H1 (cell line): ENCODE results near the gene ITPKC. TPM values are rescaled to one million over a fixed set of nuclear protein-coding genes. Genes with fewer than 3 reads are reported as not detected.

ENCODE experiments used
- CTCF ChIA-PET: fragments of 300-600 bp; sonication (Branson Sonifier 250); formaldehyde crosslinking; loops from one replicate; lab custom pipeline; 2021; ENCODE audit not compliant: partially characterized antibody; lab: Charles Lee
- POLR2A ChIA-PET: fragments of 300-600 bp; sonication (Branson Sonifier 250); formaldehyde crosslinking; loops from one replicate; lab custom pipeline; 2021; ENCODE audit warnings: inconsistent platforms; ENCODE audit not compliant: partially characterized antibody; lab: Charles Lee
- DNase-seq, 2 experiments: peaks; one replicate each; pipeline versions ENCODE4 v3.0.0 to v3.0.0-alpha.2; 2010 to 2022; ENCODE audit warnings: low spot score in 2 of 2, low read depth in 1 of 2, mixed read lengths in 1 of 2
- FAIRE-seq: peaks from 2 replicates; lab custom pipeline; 2011; peaks lifted over from hg19 to GRCh38; lab: Jason Lieb, UNC
- H2AFZ ChIP-seq: 2 replicates; pipeline ENCODE4 v1.8.1; 2012; ENCODE audit warnings: low read length, inconsistent platforms
- H2AK5ac ChIP-seq: 2 replicates; pipeline ENCODE4 v1.6.1; 2013; ENCODE audit warnings: low read depth, low read length
- H2BK120ac ChIP-seq: replicated peaks from 2 replicates; pipeline ENCODE3; 2013; ENCODE audit warnings: low read depth, low read length, inconsistent platforms
- H2BK12ac ChIP-seq: 2 replicates; pipeline ENCODE4 v1.6.1; 2013; ENCODE audit warnings: low read depth, low read length
- H2BK15ac ChIP-seq: 2 replicates; pipeline ENCODE4 v1.6.1; 2013; ENCODE audit warnings: low read length
- H2BK20ac ChIP-seq: 2 replicates; pipeline ENCODE4 v1.6.1; 2013; ENCODE audit warnings: low read length
- H2BK5ac ChIP-seq: 2 replicates; pipeline ENCODE4 v1.6.1; 2013; ENCODE audit warnings: low read depth, low read length
- H3K14ac ChIP-seq: 2 replicates; pipeline ENCODE4 v1.6.1; 2013; ENCODE audit warnings: inconsistent platforms; ENCODE audit not compliant: insufficient read length
- H3K18ac ChIP-seq: 2 replicates; pipeline ENCODE4 v1.6.1; 2013; ENCODE audit warnings: low read length; ENCODE audit errors: extremely low read depth
- H3K23ac ChIP-seq: 2 replicates; pipeline ENCODE4 v1.6.1; 2013; ENCODE audit warnings: inconsistent platforms; ENCODE audit not compliant: insufficient read length
- H3K23me2 ChIP-seq: 2 replicates; pipeline ENCODE4 v1.6.1; 2013; ENCODE audit warnings: low read depth, low read length
- H3K27ac ChIP-seq: 2 replicates; pipeline ENCODE4 v1.6.1; 2011; ENCODE audit warnings: low read depth, low read length, inconsistent platforms
- H3K27me3 ChIP-seq, 4 experiments: replicated peaks in 1 of 4; 1 replicate in 1 of 4; 2 replicates in 3 of 4; pipeline versions ENCODE4 v1.6.1 to v1.8.1; 2011 to 2013; ENCODE audit warnings: low read length in 3 of 4, mild to moderate bottlenecking in 3 of 4, inconsistent platforms in 2 of 4, mixed read lengths in 2 of 4, moderate library complexity in 1 of 4; ENCODE audit not compliant: control insufficient read depth in 3 of 4, insufficient read depth in 3 of 4; ENCODE audit errors: extremely low read depth in 1 of 4
- H3K36me3 ChIP-seq, 4 experiments: 2 replicates each; pipeline versions ENCODE4 v1.6.1 to v1.8.1; 2011 to 2013; ENCODE audit warnings: mild to moderate bottlenecking in 4 of 4, low read length in 3 of 4, moderate library complexity in 2 of 4, control low read depth in 1 of 4, inconsistent platforms in 1 of 4; ENCODE audit not compliant: insufficient read depth in 4 of 4, control insufficient read depth in 2 of 4
- H3K4ac ChIP-seq: replicated peaks from 2 replicates; pipeline ENCODE3; 2013; ENCODE audit warnings: low read length, low read depth, mixed read lengths, inconsistent platforms; ENCODE audit not compliant: insufficient read length
- H3K4me1 ChIP-seq, 4 experiments: replicated peaks in 1 of 4; 1 replicate in 1 of 4; 2 replicates in 3 of 4; pipeline versions ENCODE4 v1.6.1 to v1.8.1; 2011 to 2013; ENCODE audit warnings: low read length in 3 of 4, inconsistent platforms in 2 of 4, mixed read lengths in 1 of 4; ENCODE audit not compliant: insufficient read depth in 4 of 4, control insufficient read depth in 3 of 4
- H3K4me2 ChIP-seq, 2 experiments: 2 replicates each; pipeline versions ENCODE4 v1.6.1 to v1.8.1; 2011 to 2013; ENCODE audit warnings: low read depth in 2 of 2, low read length in 2 of 2, control low read depth in 1 of 2, inconsistent platforms in 1 of 2, mild to moderate bottlenecking in 1 of 2; ENCODE audit not compliant: insufficient read depth in 1 of 2
- H3K4me3 ChIP-seq, 4 experiments: fragments of 200-600, 300-600 bp in 1 of 4; sonication (generic), shearing (Covaris generic), sonication (Bioruptor Twin) in 1 of 4; 2 replicates each; pipeline versions ENCODE4 v1.5.1 to v1.8.1; 2011 to 2016; ENCODE audit warnings: low read length in 4 of 4, low read depth in 3 of 4, control low read depth in 2 of 4, inconsistent platforms in 2 of 4, mild to moderate bottlenecking in 2 of 4, mixed read lengths in 1 of 4, moderate library complexity in 1 of 4; ENCODE audit not compliant: insufficient read depth in 2 of 4; ENCODE audit errors: extremely low read depth in 1 of 4
- H3K56ac ChIP-seq: replicated peaks from 2 replicates; pipeline ENCODE3; 2013; ENCODE audit warnings: low read depth, mild to moderate bottlenecking, mixed read lengths, low read length, inconsistent platforms; ENCODE audit not compliant: insufficient read length
- H3K79me1 ChIP-seq: 2 replicates; pipeline ENCODE4 v1.6.1; 2013; ENCODE audit warnings: low read depth, low read length, control low read depth
- H3K79me2 ChIP-seq, 2 experiments: 2 replicates each; pipeline versions ENCODE4 v1.6.1 to v1.8.1; 2012 to 2013; ENCODE audit warnings: low read length in 2 of 2, mild to moderate bottlenecking in 2 of 2, inconsistent platforms in 1 of 2; ENCODE audit not compliant: insufficient read depth in 2 of 2, control insufficient read depth in 1 of 2
- H3K9ac ChIP-seq, 4 experiments: replicated peaks in 1 of 4; 1 replicate in 1 of 4; 2 replicates in 3 of 4; pipeline versions ENCODE4 v1.6.1 to v1.8.1; 2011 to 2013; ENCODE audit warnings: low read depth in 3 of 4, low read length in 3 of 4, control low read depth in 2 of 4, mild to moderate bottlenecking in 2 of 4, moderate library complexity in 2 of 4, inconsistent platforms in 1 of 4; ENCODE audit errors: extremely low read depth in 1 of 4
- H3K9me3 ChIP-seq, 2 experiments: 2 replicates each; pipeline versions ENCODE4 v1.6.1 to v1.8.1; 2012 to 2013; ENCODE audit warnings: mild to moderate bottlenecking in 2 of 2, moderate library complexity in 2 of 2, control low read depth in 1 of 2, inconsistent platforms in 1 of 2, low read depth in 1 of 2, low read length in 1 of 2, mixed read lengths in 1 of 2; ENCODE audit not compliant: insufficient read depth in 2 of 2
- H4K20me1 ChIP-seq, 2 experiments: replicated peaks in 1 of 2; 2 replicates each; pipeline versions ENCODE3 to v1.8.1; 2011 to 2013; ENCODE audit warnings: inconsistent platforms in 2 of 2, low read length in 2 of 2, mild to moderate bottlenecking in 1 of 2; ENCODE audit not compliant: insufficient read depth in 2 of 2, control insufficient read depth in 1 of 2
- H4K5ac ChIP-seq: 2 replicates; pipeline ENCODE4 v1.6.1; 2013; ENCODE audit warnings: low read length, low read depth, mixed read lengths, inconsistent platforms; ENCODE audit not compliant: insufficient read length
- H4K8ac ChIP-seq: 2 replicates; pipeline ENCODE4 v1.8.0; 2013; ENCODE audit warnings: mild to moderate bottlenecking, moderate library complexity, low read length, inconsistent platforms; ENCODE audit not compliant: insufficient read depth; ENCODE audit errors: extremely low read depth
- H4K91ac ChIP-seq: replicated peaks from 2 replicates; pipeline ENCODE3; 2013; ENCODE audit warnings: low read length, mixed read lengths, inconsistent platforms; ENCODE audit not compliant: insufficient read length
- ATF3 ChIP-seq: IDR thresholded peaks from 2 replicates; pipeline ENCODE4 v1.6.1; 2011; ENCODE audit warnings: low read depth, mild to moderate bottlenecking, low read length; ENCODE audit not compliant: insufficient read depth
- BACH1 ChIP-seq: IDR thresholded peaks from 2 replicates; pipeline ENCODE4 v1.6.1; 2012; ENCODE audit warnings: low read length, improper control_type of control experiment
- CBX5 ChIP-seq: fragments of 300-800, 300-1000 bp; sonication (generic); IDR thresholded peaks from 2 replicates; pipeline ENCODE4 v1.7.1; 2016; ENCODE audit warnings: antibody characterized with exemption, low read length, low read depth
- EP300 ChIP-seq, 2 experiments: IDR thresholded peaks; 1 replicate in 1 of 2; 2 replicates in 1 of 2; pipeline ENCODE4 v1.6.1; 2011 to 2012; ENCODE audit warnings: low read depth in 2 of 2, low read length in 2 of 2, mild to moderate bottlenecking in 2 of 2, borderline replicate concordance in 1 of 2, inconsistent platforms in 1 of 2, moderate library complexity in 1 of 2
- FOSL1 ChIP-seq: IDR thresholded peaks from 2 replicates; pipeline ENCODE4 v1.6.1; 2011; ENCODE audit warnings: mild to moderate bottlenecking, low read depth, low read length, moderate library complexity; ENCODE audit not compliant: insufficient read depth
- HDAC2 ChIP-seq, 2 experiments: fragments of 300-600 bp in 1 of 2; sonication (generic) in 1 of 2; IDR thresholded peaks; 2 replicates each; pipeline ENCODE4 v1.6.1; 2011 to 2012; ENCODE audit warnings: low read depth in 2 of 2, low read length in 2 of 2, mild to moderate bottlenecking in 2 of 2, moderate library complexity in 2 of 2, borderline replicate concordance in 1 of 2, inconsistent platforms in 1 of 2
- KDM4A ChIP-seq: IDR thresholded peaks from one replicate; pipeline ENCODE4 v1.7.1; 2012; ENCODE audit warnings: low read depth, mild to moderate bottlenecking, moderate library complexity, low read length, inconsistent platforms; ENCODE audit not compliant: severe bottlenecking
- POLR2A ChIP-seq, 2 experiments: IDR thresholded peaks; 1 replicate in 1 of 2; 2 replicates in 1 of 2; pipeline ENCODE4 v1.6.1; 2011; ENCODE audit warnings: low read depth in 2 of 2, low read length in 2 of 2, mild to moderate bottlenecking in 2 of 2; ENCODE audit errors: control extremely low read depth in 1 of 2
- POU5F1 ChIP-seq: IDR thresholded peaks from 2 replicates; pipeline ENCODE4 v1.6.1; 2011; ENCODE audit warnings: low read depth, mild to moderate bottlenecking, low read length, moderate library complexity
- RXRA ChIP-seq: IDR thresholded peaks from 2 replicates; pipeline ENCODE4 v1.6.1; 2011; ENCODE audit warnings: low read depth, mild to moderate bottlenecking, low read length, moderate library complexity; ENCODE audit not compliant: insufficient read depth
- TCF12 ChIP-seq: IDR thresholded peaks from 2 replicates; pipeline ENCODE4 v1.6.1; 2011; ENCODE audit warnings: low read depth, mild to moderate bottlenecking, low read length
- WGBS, 2 experiments: shearing (Covaris generic) in 1 of 2; methylation state at CpG; one replicate each; pipeline versions ENCODE4 v1.1.6 to v1.1.7; 2013 to 2015; ENCODE audit warnings: low lambda C conversion rate in 2 of 2, mixed read lengths in 2 of 2, inconsistent platforms in 1 of 2, low coverage in 1 of 2, missing lambda C conversion rate in 1 of 2; ENCODE audit not compliant: insufficient replicate concordance in 2 of 2, insufficient coverage in 1 of 2, insufficient read length in 1 of 2; ENCODE audit errors: extremely low coverage in 1 of 2, missing lambda C conversion rate in 1 of 2; 5-methylcytosine and 5-hydroxymethylcytosine counted together
- polyA plus RNA-seq, 7 experiments: library from polyadenylated mRNA; depleted of rRNA in 3 of 7; stranded (reverse) in 5 of 7; unstranded in 2 of 7; fragments of >200 nt in 5 of 7; fragments of 200-250 nt in 2 of 7; gene quantifications; 1 replicate in 5 of 7; 2 replicates in 1 of 7; 4 replicates in 1 of 7; pipeline versions ENCODE4 v1.2.1 to v1.2.3, GENCODE V29; 2011 to 2013; ENCODE audit warnings: missing spikeins in 2 of 7, mixed read lengths in 2 of 7
- total RNA-seq: library from RNA; stranded (reverse); fragmentation: NEBNext Ultra II Directional; extraction: Animal tissue kit (Norgen Biotek cat#: 25700); gene quantifications from 2 replicates; pipeline ENCODE4 v1.2.1, GENCODE V29; 2021
- TF ChIP-seq, protein P1 (sequence below): IDR thresholded peaks from 2 replicates; pipeline ENCODE4 v1.6.1; 2011; ENCODE audit warnings: low read length, improper control_type of control experiment

Gene ITPKC
- total and polyA plus RNA-seq, 2 of the 8 experiments (the other 6 are each of a cell fraction or from before 2014, with no cell fraction given), result 5.2 to 8.9 TPM

- no peak for FAIRE-seq
- ChIA-PET CTCF (interaction anchor here (0.6 kb wide), 1 partner anchor 317 kb away, joined by 3 read pairs; no protein-coding TSS in a partner anchor), POLR2A (interaction anchor here (0.6 to 11.2 kb wide), 4 partner anchors 9 to 345 kb away, joined by 3 to 218 read pairs (median 4); partner anchors contain the start of gene EGLN2)
- TF ChIP-seq, protein P1, sequence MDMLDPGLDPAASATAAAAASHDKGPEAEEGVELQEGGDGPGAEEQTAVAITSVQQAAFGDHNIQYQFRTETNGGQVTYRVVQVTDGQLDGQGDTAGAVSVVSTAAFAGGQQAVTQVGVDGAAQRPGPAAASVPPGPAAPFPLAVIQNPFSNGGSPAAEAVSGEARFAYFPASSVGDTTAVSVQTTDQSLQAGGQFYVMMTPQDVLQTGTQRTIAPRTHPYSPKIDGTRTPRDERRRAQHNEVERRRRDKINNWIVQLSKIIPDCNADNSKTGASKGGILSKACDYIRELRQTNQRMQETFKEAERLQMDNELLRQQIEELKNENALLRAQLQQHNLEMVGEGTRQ, result no peak
- TF ChIP-seq TCF12, result no peak
- TF ChIP-seq KDM4A, result no peak
- TF ChIP-seq CBX5, result no peak
- no peak for TF ChIP-seq POLR2A (IDR thresholded peaks at IDR 0.05; ENCODE audit: control extremely low read depth in 1 of 2, low read depth in 2 of 2, low read length in 2 of 2)
- no peak for TF ChIP-seq RXRA
- no peak for TF ChIP-seq BACH1
- TF ChIP-seq HDAC2 (IDR thresholded peaks at IDR 0.05; ENCODE audit: borderline replicate concordance in 1 of 2, low read depth in 2 of 2, low read length in 2 of 2), result no peak
- TF ChIP-seq EP300 (IDR thresholded peaks at IDR 0.05; ENCODE audit: borderline replicate concordance in 1 of 2, low read depth in 2 of 2, low read length in 2 of 2), result no peak
- no peak for TF ChIP-seq ATF3
- TF ChIP-seq FOSL1, result no peak
- no peak for TF ChIP-seq POU5F1
These were observed 64.2 kb downstream of the ITPKC start for GRCh38 chr19:40781140-40781539.

More at GRCh38 chr19:40781140-40781539, 64.2 kb downstream of the ITPKC start:
- Histone ChIP-seq H3K4me3 (no peak overlapping the region), H3K23ac (no peak overlapping the region), H2AK5ac (no peak overlapping the region), H3K23me2 (peaks cover 8% of the 10 kb centered on the region; the same call in 1 of the 2 replicates), H2BK12ac (no peak overlapping the region), H3K79me1 (no peaks in the 10 kb centered on the region), H3K4ac (no peak overlapping the region), H3K36me3 (no peaks in the 10 kb centered on the region), H2BK5ac (no peak overlapping the region), H3K18ac (no peak overlapping the region), H3K9ac (no peak overlapping the region), H4K5ac (no peak overlapping the region), H2AFZ (no peak overlapping the region), H2BK15ac (no peak overlapping the region), H3K56ac (no peak overlapping the region), H4K8ac (no peak overlapping the region), H4K20me1 (no peaks in the 10 kb centered on the region), H3K27me3 (no peaks in the 10 kb centered on the region), H3K27ac (no peak overlapping the region), H2BK120ac (no peak overlapping the region), H3K9me3 (no peaks in the 10 kb centered on the region), H3K4me1 (peaks cover 0 to 8% (median 6%) of the 10 kb centered on the region in 4 experiments; a peak in 6 of 7 replicates), H3K4me2 (no peak overlapping the region), H4K91ac (no peak overlapping the region), H3K14ac (no peak overlapping the region), H2BK20ac (no peak overlapping the region; the same call in 1 of the 2 replicates), H3K79me2 (no peaks in the 10 kb centered on the region)
- 88% methylated on average over 5 of the region's 7 CpGs; no CpG with 5 or more reads in 1 of the 2 experiments for WGBS, 2 experiments
- no peak for DNase-seq
